ENCODE data around the gene LPIN1.
A peak's percentile ranks its signal among the peaks of the same experiment; 100 is the strongest.

The LPIN1 gene, protein sequence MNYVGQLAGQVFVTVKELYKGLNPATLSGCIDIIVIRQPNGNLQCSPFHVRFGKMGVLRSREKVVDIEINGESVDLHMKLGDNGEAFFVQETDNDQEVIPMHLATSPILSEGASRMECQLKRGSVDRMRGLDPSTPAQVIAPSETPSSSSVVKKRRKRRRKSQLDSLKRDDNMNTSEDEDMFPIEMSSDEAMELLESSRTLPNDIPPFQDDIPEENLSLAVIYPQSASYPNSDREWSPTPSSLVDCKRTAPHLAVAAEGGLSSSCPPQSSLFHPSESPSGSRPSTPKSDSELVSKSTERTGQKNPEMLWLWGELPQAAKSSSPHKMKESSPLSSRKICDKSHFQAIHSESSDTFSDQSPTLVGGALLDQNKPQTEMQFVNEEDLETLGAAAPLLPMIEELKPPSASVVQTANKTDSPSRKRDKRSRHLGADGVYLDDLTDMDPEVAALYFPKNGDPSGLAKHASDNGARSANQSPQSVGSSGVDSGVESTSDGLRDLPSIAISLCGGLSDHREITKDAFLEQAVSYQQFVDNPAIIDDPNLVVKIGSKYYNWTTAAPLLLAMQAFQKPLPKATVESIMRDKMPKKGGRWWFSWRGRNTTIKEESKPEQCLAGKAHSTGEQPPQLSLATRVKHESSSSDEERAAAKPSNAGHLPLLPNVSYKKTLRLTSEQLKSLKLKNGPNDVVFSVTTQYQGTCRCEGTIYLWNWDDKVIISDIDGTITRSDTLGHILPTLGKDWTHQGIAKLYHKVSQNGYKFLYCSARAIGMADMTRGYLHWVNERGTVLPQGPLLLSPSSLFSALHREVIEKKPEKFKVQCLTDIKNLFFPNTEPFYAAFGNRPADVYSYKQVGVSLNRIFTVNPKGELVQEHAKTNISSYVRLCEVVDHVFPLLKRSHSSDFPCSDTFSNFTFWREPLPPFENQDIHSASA

GRCh38 chr2:11746376-11746806 lies at the start of gene LPIN1:
Gene LPIN1 (plus strand): TSS chr2:11746632. CDS start chr2:11765542, 18,910 bp downstream.
- peak; percentile 88 for DNase-seq
- in situ Hi-C loops (cut with HindIII; ENCODE audit: low pct_ligation_motif_present, low pct_unique_long_range_greater_than_20kb, low sequenced_read_pairs): no loop called here

GRCh38 chr2:11696736-11697102 lies 49.7 kb upstream of the LPIN1 start:
- in situ Hi-C loops (cut with HindIII; ENCODE audit: low pct_ligation_motif_present, low pct_unique_long_range_greater_than_20kb, low sequenced_read_pairs): loop anchor here (25.0 kb wide), 1 partner anchor 91 kb away; no protein-coding TSS in a partner anchor
- DNase-seq: no peak

GRCh38 chr2:11697103-11697871 lies 49.1 kb upstream of the LPIN1 start:
- in situ Hi-C loops (cut with HindIII; ENCODE audit: low pct_ligation_motif_present, low pct_unique_long_range_greater_than_20kb, low sequenced_read_pairs): loop anchor here (25.0 kb wide), 1 partner anchor 90 kb away; no protein-coding TSS in a partner anchor
- DNase-seq: peak; percentile 96

DNA sequence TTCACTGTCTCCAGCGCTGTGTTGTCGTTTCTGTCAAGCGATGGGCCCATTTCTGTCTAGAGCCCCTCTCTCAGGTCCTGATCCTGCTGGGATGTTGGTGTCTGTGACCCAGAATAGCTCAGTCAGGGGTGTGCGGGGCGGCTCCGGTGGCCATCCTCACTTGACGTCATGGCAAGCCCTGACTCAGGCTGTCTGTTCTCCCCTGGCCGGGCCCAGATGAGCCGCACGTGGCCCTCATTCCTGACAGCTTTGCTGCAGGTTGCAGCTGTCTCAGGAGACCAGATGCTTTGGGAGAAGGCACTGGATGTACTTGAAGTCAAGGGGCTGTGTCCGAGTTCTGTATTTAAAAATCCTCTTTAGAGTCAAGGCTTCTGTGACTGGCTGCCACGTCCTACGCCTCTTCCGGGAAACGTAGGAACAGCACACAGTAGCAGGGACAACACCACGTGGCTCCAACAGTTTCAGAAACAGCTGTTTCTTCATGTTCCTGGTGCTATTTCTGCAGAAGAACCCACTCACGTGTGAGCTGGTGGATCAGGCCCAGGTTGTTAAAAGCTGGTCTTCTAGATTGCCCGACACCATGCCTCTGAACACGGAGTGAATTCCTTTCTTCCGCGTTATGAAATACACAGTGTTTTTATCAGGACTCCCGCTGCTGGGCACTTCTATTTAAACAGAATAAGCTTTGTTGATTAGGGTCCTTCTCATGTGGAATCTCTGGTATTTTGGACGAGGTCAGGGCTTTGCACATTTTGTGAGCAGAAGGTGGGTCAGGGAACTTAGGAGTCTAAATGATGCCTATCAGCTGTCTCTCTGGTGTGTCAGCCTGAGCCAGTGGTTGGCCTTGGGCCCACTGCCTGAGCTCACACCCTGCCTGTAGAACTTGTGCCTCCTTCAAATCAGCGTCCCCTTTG lies 48.2 kb upstream of the LPIN1 start:
- peak; percentile 55 for DNase-seq
- in situ Hi-C loops (cut with HindIII; ENCODE audit: low pct_ligation_motif_present, low pct_unique_long_range_greater_than_20kb, low sequenced_read_pairs): loop anchor here (25.0 kb wide), 1 partner anchor 89 kb away; no protein-coding TSS in a partner anchor

DNA sequence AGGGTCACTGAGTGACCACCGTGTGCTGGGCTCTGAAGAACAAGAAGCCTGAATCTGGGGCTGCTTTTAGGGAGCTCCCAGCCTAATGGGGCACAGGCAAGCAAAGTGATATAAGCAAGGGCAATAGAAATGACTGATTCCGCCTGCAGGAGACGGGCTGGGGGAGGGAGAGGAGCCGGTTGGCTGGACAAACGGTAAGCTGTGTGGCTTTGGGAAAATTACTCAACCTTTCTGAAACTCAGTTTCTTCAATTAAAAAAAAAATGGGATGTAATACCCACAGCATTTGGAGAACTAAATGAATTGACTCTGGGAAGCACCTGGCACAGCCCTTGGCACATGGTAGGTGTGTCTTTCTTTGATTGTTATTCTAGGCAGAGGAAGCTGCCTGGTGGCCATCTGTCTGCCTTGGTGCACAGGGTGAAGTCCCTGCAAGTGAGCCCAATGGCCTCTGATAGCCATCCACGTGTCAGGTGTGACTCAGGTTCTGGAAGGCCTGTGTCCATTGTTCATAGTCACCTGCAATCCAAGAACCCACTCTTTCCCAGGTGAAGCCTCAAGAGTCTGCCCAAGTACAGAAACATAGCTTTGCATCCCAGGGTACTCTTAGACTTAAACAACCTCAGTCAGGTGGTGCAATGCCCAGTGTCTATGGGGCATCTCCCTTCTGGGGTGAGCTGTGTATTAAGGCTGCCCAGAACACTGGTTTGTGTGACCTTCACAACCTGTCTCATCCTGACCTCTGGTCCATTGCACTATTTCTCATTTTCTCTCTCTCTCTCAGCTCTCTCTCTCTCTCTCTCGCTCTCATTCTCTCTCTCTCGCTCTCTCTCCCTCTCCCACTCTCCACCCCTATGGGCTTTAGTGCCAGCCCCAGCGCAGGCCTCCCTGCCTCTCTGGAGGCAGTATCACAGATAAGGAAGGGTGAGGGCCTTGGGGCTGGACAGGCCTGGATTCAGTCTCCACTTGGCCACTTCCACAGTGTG lies 46.5 kb upstream of the LPIN1 start:
- DNase-seq: no peak
- in situ Hi-C loops (cut with HindIII; ENCODE audit: low pct_ligation_motif_present, low pct_unique_long_range_greater_than_20kb, low sequenced_read_pairs): loop anchor here (25.0 kb wide), 1 partner anchor 87 kb away; no protein-coding TSS in a partner anchor

- DNase-seq: no peak
- in situ Hi-C loops (cut with HindIII; ENCODE audit: low pct_ligation_motif_present, low pct_unique_long_range_greater_than_20kb, low sequenced_read_pairs): no loop called here
These were observed 45.2 kb upstream of the LPIN1 start for GRCh38 chr2:11701206-11701605.

GRCh38 chr2:11701751-11702301 lies 44.6 kb upstream of the LPIN1 start:
- in situ Hi-C loops (cut with HindIII; ENCODE audit: low pct_ligation_motif_present, low pct_unique_long_range_greater_than_20kb, low sequenced_read_pairs): no loop called here
- no peak for DNase-seq

- no peak for DNase-seq
- in situ Hi-C loops (cut with HindIII; ENCODE audit: low pct_ligation_motif_present, low pct_unique_long_range_greater_than_20kb, low sequenced_read_pairs): no loop called here
These were observed 43.5 kb upstream of the LPIN1 start for GRCh38 chr2:11702946-11703345.

DNA sequence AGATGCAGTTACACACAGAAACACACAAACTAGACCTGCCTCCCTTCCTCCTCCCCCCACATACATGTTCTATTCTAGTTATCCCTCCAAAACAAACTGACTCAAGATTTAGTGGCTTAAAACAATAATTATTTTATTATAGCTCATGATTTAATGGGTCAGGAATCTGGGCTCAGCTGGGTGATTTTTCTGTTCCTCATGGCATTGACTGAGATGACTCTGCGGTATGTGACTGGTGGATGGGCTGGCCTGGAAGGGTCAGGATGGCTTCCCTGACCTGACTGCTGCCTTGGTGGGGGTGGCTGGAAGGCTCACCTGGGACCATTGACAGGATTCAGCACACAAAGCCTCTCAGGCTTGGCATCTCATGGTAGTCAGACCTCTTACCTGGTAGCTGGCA lies 42.7 kb upstream of the LPIN1 start:
- DNase-seq: peak; percentile 12
- in situ Hi-C loops (cut with HindIII; ENCODE audit: low pct_ligation_motif_present, low pct_unique_long_range_greater_than_20kb, low sequenced_read_pairs): no loop called here

DNA sequence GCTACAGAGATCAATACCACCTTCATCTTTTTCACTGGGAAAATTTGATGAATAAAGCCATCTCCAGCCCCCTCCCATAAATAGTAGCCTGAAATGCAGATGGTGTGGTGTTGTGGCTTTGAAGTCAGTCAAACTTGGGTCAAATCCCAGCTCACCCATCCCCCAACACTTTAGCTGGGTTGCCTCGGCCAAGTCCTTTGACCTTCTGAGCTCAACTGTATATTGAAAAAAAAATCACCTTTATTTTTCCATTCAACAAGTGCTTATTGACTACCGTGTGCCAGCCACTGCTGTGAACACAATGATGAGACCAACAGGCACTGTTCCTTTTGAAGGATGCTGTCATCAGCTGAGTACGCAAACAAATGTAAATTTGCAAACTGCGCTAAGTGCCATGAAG lies 41.4 kb upstream of the LPIN1 start:
- no peak for DNase-seq
- in situ Hi-C loops (cut with HindIII; ENCODE audit: low pct_ligation_motif_present, low pct_unique_long_range_greater_than_20kb, low sequenced_read_pairs): no loop called here

DNA sequence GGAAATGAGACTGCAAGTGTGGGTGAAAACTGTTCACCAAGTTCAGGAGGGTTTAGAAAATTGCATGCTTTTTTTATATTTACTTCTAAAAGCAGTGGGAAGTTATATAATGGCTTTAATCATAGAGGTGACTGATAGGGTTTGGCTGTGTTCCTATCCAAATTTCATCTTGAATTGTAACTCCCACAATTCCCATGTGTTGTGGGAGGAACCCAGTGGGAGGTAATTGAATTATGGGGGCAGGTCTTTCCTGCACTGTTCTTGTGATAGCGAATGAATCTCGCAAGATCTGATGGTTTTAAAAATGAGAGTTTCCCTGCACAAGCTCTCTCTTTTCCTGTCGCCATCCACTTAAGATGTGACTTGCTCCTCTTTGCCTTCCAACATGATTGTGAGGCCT lies 40.7 kb upstream of the LPIN1 start:
- DNase-seq: no peak
- in situ Hi-C loops (cut with HindIII; ENCODE audit: low pct_ligation_motif_present, low pct_unique_long_range_greater_than_20kb, low sequenced_read_pairs): no loop called here

GRCh38 chr2:11708106-11708505 lies 38.3 kb upstream of the LPIN1 start:
- no peak for DNase-seq
- in situ Hi-C loops (cut with HindIII; ENCODE audit: low pct_ligation_motif_present, low pct_unique_long_range_greater_than_20kb, low sequenced_read_pairs): no loop called here

DNA sequence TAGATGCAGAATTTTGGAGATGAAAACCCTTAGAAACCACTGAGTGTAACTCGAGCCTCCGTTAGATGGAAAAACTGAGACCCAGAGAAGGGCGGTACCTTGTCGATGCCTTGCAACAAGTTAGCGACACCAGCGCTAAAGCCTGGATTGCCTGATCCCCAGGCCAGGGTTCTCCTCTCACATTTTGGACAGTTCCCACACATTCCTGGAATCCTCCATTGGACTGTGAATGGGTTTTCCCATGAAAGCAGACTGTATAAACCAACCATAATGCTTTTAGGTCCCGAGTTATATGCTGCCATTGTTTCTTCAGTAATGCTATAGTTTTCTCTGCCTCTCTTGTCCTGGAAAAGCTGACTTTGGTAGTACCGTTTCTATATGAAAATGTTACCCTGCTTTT lies 37.1 kb upstream of the LPIN1 start:
- in situ Hi-C loops (cut with HindIII; ENCODE audit: low pct_ligation_motif_present, low pct_unique_long_range_greater_than_20kb, low sequenced_read_pairs): no loop called here
- no peak for DNase-seq

DNA sequence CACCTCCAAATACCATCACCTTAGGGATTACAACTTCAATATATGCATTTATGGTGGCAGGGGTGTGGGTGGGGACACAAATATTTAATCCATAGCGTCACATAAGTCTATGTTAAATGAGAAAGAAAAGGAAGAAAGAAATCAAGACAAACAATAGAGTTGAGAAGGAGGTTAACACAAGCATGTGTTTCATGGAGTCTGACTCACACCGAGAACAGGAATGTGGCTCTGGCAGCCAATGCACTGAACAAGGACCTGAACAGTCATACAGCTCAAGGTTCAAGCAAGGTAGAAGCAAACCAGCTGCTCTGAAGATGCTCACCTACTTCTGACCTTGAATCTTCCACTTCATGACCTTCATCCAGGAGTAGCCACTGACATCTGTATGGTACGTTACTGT lies 36.2 kb upstream of the LPIN1 start:
- DNase-seq: peak; percentile 59
- in situ Hi-C loops (cut with HindIII; ENCODE audit: low pct_ligation_motif_present, low pct_unique_long_range_greater_than_20kb, low sequenced_read_pairs): no loop called here

DNA sequence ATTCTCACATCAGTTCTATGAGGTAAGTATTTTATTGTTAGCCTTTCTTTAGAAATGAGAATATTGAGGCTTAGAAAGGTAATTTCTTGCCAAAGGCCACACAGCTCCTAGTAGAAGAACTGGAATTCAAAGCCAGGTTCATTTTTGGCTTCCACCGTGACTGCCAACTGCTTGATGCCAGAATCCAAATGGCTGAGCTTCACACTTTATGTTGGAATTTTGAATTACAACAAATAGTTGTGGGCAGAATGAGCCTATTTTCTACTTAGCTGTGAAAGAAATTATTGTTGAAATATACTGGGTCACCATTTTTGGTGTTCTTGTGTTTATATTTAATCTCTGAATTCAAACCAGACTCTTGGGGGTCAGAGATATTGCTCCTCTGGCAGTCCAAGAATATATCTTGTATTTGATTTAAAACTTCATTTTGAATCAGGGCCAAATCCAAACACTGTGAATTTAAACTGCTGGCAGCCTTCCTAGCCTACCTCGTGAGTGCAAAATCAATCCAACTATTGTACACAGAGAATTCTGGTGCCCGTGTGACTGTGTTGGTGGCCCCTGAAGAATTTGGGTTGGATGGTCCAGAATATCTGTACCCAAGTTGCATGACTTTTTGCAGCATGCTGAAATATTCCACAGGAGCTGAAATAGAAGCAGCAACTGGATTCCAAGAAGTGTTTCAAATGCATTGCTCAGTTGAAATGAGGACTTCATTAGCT lies 35.6 kb upstream of the LPIN1 start:
- in situ Hi-C loops (cut with HindIII; ENCODE audit: low pct_ligation_motif_present, low pct_unique_long_range_greater_than_20kb, low sequenced_read_pairs): no loop called here

GRCh38 chr2:11711354-11711716 lies 35.1 kb upstream of the LPIN1 start:
- in situ Hi-C loops (cut with HindIII; ENCODE audit: low pct_ligation_motif_present, low pct_unique_long_range_greater_than_20kb, low sequenced_read_pairs): no loop called here
- no peak for DNase-seq

More for the DNA sequence above, 35.6 kb upstream of the LPIN1 start:
- no peak for DNase-seq
